HG03066 (cell line): ENCODE data around the gene TUBGCP2.

Source experiments
- ATAC-seq: cut with Tn5 transposase; IDR thresholded peaks from one replicate; pipeline ENCODE4 v1.9.1; 2021; ENCODE audit warnings: low read depth; ENCODE audit not compliant: unreplicated experiment

Gene TUBGCP2

GRCh38 chr10:133280391-133281059 is 28.1 kb downstream of the TUBGCP2 start:
- ATAC-seq: no peak

- ATAC-seq: no peak
Measured at GRCh38 chr10:133279326-133280226, 29.1 kb downstream of the TUBGCP2 start.

GRCh38 chr10:133278577-133279265 is 30.0 kb downstream of the TUBGCP2 start:
- peak; percentile 40 for ATAC-seq

DNA sequence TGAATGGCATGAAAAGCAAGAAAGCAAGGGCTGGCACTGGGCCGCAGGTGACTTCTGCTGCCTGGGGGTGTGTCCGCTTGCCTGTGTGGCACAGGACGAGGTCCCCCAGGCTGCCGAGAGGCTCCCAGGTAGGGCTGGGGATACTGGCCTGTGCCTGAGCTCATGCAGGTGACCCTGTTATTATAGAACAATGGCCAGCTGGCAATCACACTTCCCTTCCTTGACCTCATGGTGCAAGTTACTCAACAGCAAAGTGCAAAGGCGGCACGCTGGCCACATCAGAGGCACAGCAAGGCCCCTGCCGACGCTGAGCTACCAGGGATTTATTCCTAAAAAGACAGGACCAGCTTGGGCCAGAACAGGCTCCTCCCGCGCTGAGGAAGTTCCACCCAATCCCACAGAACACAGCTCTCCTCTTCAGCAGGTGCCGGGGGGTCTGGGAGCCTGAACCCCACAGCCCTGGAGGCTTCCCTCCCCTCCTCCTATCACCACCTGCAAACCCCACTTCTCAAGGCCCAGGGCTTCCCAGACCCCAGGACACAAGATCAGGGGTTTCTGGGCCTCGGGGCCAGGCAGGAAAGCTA is 30.6 kb downstream of the TUBGCP2 start:
- ATAC-seq: no peak

DNA sequence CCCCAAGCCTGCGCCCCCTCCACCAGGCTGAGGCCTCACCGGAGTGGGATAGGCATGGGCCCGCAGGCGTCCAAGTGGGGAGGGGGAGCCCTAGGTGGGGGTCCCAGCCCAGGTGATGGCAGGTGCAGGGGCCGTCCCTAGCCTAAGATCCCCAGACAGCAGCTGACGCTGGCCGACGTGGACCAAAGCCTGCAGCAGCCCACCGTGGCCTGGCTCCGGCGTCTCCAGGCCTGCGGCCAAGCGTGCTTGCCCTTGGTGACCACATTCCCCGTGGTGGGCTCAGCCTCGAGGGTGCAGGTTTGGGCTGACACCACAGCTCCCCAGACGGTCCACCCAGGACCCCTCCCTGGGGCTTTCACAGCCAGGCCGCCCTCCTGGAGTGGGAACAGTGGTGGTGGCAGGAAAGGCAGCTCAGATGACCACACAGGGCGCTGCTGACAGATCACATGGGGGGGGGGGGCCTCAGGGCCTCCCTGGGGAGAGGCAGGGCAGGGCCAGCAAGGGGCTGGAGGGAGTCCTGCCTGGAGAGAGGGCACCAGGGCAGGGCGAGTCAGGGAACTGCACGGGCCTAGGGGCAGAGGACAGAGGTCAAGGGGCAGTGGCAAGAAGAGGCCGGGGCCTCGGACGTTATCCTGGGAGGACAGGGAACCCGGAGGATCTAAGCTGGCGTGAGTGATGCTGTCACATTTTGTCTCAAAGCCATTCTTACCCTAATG is 31.2 kb downstream of the TUBGCP2 start:
- ATAC-seq: no peak

DNA sequence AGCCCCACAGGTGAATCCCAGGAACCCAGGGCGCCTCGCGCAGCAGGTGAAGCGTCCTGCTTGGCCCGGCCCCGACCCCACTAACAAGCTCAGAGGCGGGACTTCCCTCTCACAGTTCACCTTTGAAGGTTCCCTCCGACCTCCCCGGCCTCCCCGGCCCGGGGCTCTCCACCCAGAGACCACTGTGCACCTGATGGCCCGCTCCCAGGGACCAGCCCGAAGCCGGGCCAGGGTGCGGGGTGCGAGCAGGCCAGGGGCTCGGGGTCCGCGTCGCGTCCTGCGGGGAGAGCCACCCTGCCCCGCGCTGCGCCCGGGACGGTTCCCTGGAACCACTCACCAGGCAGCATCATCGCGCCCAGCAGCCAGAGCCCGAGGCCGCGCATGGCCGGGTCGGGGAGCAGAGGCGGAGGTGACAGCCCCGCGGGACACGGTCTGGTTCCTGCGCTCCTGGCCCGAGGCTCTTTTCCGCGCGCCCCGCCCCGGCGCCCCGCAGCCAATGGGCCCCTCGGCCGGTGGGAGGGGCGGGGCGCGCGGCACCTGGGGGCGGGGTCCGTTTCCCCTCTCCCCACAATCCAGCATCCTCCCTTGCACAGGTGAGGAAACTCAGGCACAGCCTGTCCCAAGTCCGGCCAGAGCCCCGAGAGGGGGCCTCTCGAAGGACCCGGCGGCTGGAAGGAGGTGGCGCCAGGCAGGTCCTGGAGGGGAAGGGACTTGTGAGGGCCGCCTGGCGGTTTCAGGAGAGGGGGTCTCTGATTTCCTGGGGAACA is 32.1 kb downstream of the TUBGCP2 start, which contains the start of gene ADAM8:
Gene ADAM8, minus strand, starts transcription at position 434 of the 767 bp plus-strand sequence. Its CDS starts 51 bp downstream, at position 383.
- ATAC-seq: peak; percentile 43

- ATAC-seq: no peak
Measured at GRCh38 chr10:133276100-133276434, 32.6 kb downstream of the TUBGCP2 start.

- ATAC-seq: peak; percentile 32
Measured at GRCh38 chr10:133275684-133276092, 33.0 kb downstream of the TUBGCP2 start.

GRCh38 chr10:133274751-133275683 is 33.7 kb downstream of the TUBGCP2 start:
- peak; percentile 46 for ATAC-seq

DNA sequence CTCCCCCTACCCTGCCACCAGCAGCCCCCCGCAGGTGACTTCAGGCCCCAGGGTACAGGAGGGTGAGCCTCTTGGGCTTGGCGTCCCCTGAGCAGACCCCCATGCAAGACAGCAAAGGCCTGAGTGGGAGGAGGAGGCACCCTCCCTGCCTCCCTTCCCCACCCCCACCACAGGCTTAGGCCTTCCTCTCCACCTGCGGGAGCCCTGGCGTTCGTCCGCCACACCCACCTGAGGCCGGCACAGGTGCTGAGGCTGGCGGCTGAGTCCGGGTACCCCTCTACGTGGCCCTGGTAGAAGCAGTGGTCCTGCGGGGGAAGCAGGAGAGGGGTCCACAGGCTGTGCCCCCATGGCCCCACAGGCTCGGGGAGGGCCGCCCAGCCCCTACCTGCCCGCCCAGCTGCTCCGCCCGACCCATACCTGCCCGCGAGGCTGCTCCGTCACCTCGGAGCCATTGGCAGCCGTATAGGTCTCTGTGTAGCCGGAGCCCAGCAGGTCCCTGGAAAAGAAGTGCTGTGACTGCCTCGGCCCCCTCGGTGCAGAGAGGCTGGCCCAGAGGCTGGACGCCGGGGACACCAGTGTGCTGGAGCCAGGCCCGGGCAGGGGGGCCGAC is 35.0 kb downstream of the TUBGCP2 start:
- no peak for ATAC-seq

- no peak for ATAC-seq
Measured at GRCh38 chr10:133272964-133273420, 35.7 kb downstream of the TUBGCP2 start.

- no peak for ATAC-seq
Measured at GRCh38 chr10:133272301-133272963, 36.2 kb downstream of the TUBGCP2 start.

- no peak for ATAC-seq
Measured at GRCh38 chr10:133271521-133272300, 37.0 kb downstream of the TUBGCP2 start.

GRCh38 chr10:133270773-133271297 is 37.8 kb downstream of the TUBGCP2 start:
- no peak for ATAC-seq

GRCh38 chr10:133270204-133270603 is 38.5 kb downstream of the TUBGCP2 start:
- no peak for ATAC-seq

- no peak for ATAC-seq
Measured at GRCh38 chr10:133269367-133269766, 39.3 kb downstream of the TUBGCP2 start.
